H9 (cell line): Measurements from ENCODE around the gene PLA2G4D. TPM values are rescaled to one million over a fixed set of nuclear protein-coding genes. Genes with fewer than 3 reads are reported as not detected.

ENCODE experiments used
- DNase-seq: peaks from one replicate; pipeline ENCODE4 v3.0.0-alpha.2; 2017
- H2AFZ ChIP-seq: one replicate; pipeline ENCODE4 v1.6.1; 2013; ENCODE audit warnings: mild to moderate bottlenecking, low read length, control low read depth, moderate library complexity
- H2AK5ac ChIP-seq: 2 replicates; pipeline ENCODE4 v1.6.1; 2013; ENCODE audit warnings: low read length, control low read depth, mixed read lengths; ENCODE audit not compliant: insufficient read length
- H2BK120ac ChIP-seq: one replicate; pipeline ENCODE4 v1.6.1; 2013; ENCODE audit warnings: low read depth, mild to moderate bottlenecking, low read length, control low read depth, inconsistent platforms; ENCODE audit not compliant: poor library complexity, severe bottlenecking
- H2BK12ac ChIP-seq: 2 replicates; pipeline ENCODE4 v1.6.1; 2013; ENCODE audit warnings: low read length, control low read depth, mixed read lengths, low read depth; ENCODE audit not compliant: insufficient read length
- H2BK15ac ChIP-seq: 2 replicates; pipeline ENCODE4 v1.6.1; 2013; ENCODE audit warnings: low read depth, low read length, control low read depth
- H2BK20ac ChIP-seq: one replicate; pipeline ENCODE4 v1.6.1; 2013; ENCODE audit warnings: low read depth, mild to moderate bottlenecking, low read length, control low read depth, inconsistent platforms; ENCODE audit not compliant: poor library complexity, severe bottlenecking
- H2BK5ac ChIP-seq: 2 replicates; pipeline ENCODE4 v1.6.1; 2013; ENCODE audit warnings: low read length, control low read depth, mixed read lengths; ENCODE audit not compliant: insufficient read length
- H3K14ac ChIP-seq: 2 replicates; pipeline ENCODE4 v1.6.1; 2013; ENCODE audit warnings: low read length, control low read depth; ENCODE audit not compliant: insufficient read depth
- H3K18ac ChIP-seq: 2 replicates; pipeline ENCODE4 v1.6.1; 2013; ENCODE audit warnings: low read depth, mild to moderate bottlenecking, mixed read lengths, low read length, control low read depth; ENCODE audit not compliant: insufficient read length
- H3K23ac ChIP-seq: 2 replicates; pipeline ENCODE4 v1.6.1; 2013; ENCODE audit warnings: low read length, control low read depth, mixed read lengths, low read depth; ENCODE audit not compliant: insufficient read length
- H3K23me2 ChIP-seq: 2 replicates; pipeline ENCODE4 v1.6.1; 2013; ENCODE audit warnings: low read depth, mild to moderate bottlenecking, mixed read lengths, low read length, control low read depth; ENCODE audit not compliant: insufficient read length, poor library complexity, severe bottlenecking
- H3K27ac ChIP-seq: 2 replicates; pipeline ENCODE4 v1.5.1; 2013; ENCODE audit warnings: low read length, control low read depth, mixed read lengths, low read depth; ENCODE audit not compliant: insufficient read length
- H3K27me3 ChIP-seq: 2 replicates; pipeline ENCODE4 v1.6.1; 2013; ENCODE audit warnings: low read length, control low read depth, inconsistent platforms; ENCODE audit not compliant: insufficient read depth
- H3K4ac ChIP-seq: 2 replicates; pipeline ENCODE4 v1.6.1; 2013; ENCODE audit warnings: low read depth, mild to moderate bottlenecking, control low read depth, inconsistent platforms, low read length, moderate library complexity
- H3K4me1 ChIP-seq: 2 replicates; pipeline ENCODE4 v1.6.1; 2013; ENCODE audit warnings: low read length, control low read depth, inconsistent platforms; ENCODE audit not compliant: insufficient read depth
- H3K4me2 ChIP-seq: 2 replicates; pipeline ENCODE4 v1.6.1; 2013; ENCODE audit warnings: low read length, control low read depth, mixed read lengths; ENCODE audit not compliant: insufficient read length, insufficient read depth
- H3K56ac ChIP-seq: 2 replicates; pipeline ENCODE4 v1.6.1; 2013; ENCODE audit warnings: low read depth, mild to moderate bottlenecking, mixed read lengths, low read length, control low read depth; ENCODE audit not compliant: insufficient read length
- H3K79me1 ChIP-seq: 2 replicates; pipeline ENCODE4 v1.6.1; 2013; ENCODE audit warnings: low read depth, mild to moderate bottlenecking, moderate library complexity, low read length, control low read depth, inconsistent platforms; ENCODE audit not compliant: insufficient read depth, poor library complexity, severe bottlenecking
- H3K79me2 ChIP-seq: 2 replicates; pipeline ENCODE4 v1.6.1; 2013; ENCODE audit warnings: low read length, control low read depth, inconsistent platforms; ENCODE audit not compliant: insufficient read depth
- H3K9ac ChIP-seq: 2 replicates; pipeline ENCODE4 v1.6.1; 2013; ENCODE audit warnings: low read length, control low read depth, mixed read lengths; ENCODE audit not compliant: insufficient read length; ENCODE audit errors: extremely low read depth
- H3K9me3 ChIP-seq: one replicate; pipeline ENCODE4 v1.6.1; 2013; ENCODE audit warnings: low read depth, low read length, inconsistent platforms; ENCODE audit not compliant: control insufficient read depth
- H3T11ph ChIP-seq: one replicate; pipeline ENCODE4 v1.6.1; 2013; ENCODE audit warnings: mild to moderate bottlenecking, low read length, control low read depth, inconsistent platforms
- H4K20me1 ChIP-seq: one replicate; pipeline ENCODE4 v1.6.1; 2013; ENCODE audit not compliant: control insufficient read depth, insufficient read length, insufficient read depth
- H4K5ac ChIP-seq: 2 replicates; pipeline ENCODE4 v1.6.1; 2013; ENCODE audit warnings: low read depth, mild to moderate bottlenecking, mixed read lengths, low read length, control low read depth; ENCODE audit not compliant: insufficient read length
- H4K8ac ChIP-seq: replicated peaks from 2 replicates; pipeline ENCODE4 v1.6.1; 2013; ENCODE audit warnings: low read length, control low read depth, mixed read lengths, low read depth; ENCODE audit not compliant: insufficient read length
- H4K91ac ChIP-seq: 2 replicates; pipeline ENCODE4 v1.6.1; 2013; ENCODE audit warnings: low read depth, mild to moderate bottlenecking, moderate library complexity, mixed read lengths, low read length, control low read depth; ENCODE audit not compliant: insufficient read length
- H3K27ac Mint-ChIP-seq, 3 experiments: 2 replicates in 2 of 3; 3 replicates in 1 of 3; pipeline ENCODE4 v1.8.0; 2020 to 2021; ENCODE audit warnings: mixed read lengths in 3 of 3, mild to moderate bottlenecking in 1 of 3, moderate library complexity in 1 of 3
- H3K27me3 Mint-ChIP-seq: 2 replicates; pipeline ENCODE4 v1.8.0; 2021; ENCODE audit warnings: low read depth, mild to moderate bottlenecking, moderate library complexity, mixed read lengths
- H3K36me3 Mint-ChIP-seq, 3 experiments: 2 replicates in 2 of 3; 3 replicates in 1 of 3; pipeline ENCODE4 v1.8.0; 2020 to 2021; ENCODE audit warnings: low read depth in 3 of 3, mixed read lengths in 3 of 3; ENCODE audit not compliant: insufficient read depth in 1 of 3
- H3K4me1 Mint-ChIP-seq, 2 experiments: 2 replicates each; pipeline ENCODE4 v1.8.0; 2020; ENCODE audit warnings: mixed read lengths in 2 of 2
- H3K4me3 Mint-ChIP-seq, 2 experiments: 2 replicates in 1 of 2; 3 replicates in 1 of 2; pipeline ENCODE4 v1.8.0; 2020 to 2021; ENCODE audit warnings: mild to moderate bottlenecking in 2 of 2, mixed read lengths in 2 of 2, moderate library complexity in 1 of 2
- H3K9me3 Mint-ChIP-seq, 2 experiments: 2 replicates in 1 of 2; 3 replicates in 1 of 2; pipeline ENCODE4 v1.8.0; 2020; ENCODE audit warnings: mild to moderate bottlenecking in 2 of 2, mixed read lengths in 2 of 2, moderate library complexity in 1 of 2
- WGBS: extraction: QIAGEN DNeasy Blood & Tissue Kit; methylation state at CpG from one replicate; pipeline ENCODE4 v1.1.7; 2013; ENCODE audit warnings: missing lambda C conversion rate, low lambda C conversion rate, mixed read lengths; ENCODE audit not compliant: insufficient read length; ENCODE audit errors: extremely low coverage; 5-methylcytosine and 5-hydroxymethylcytosine counted together
- total RNA-seq: library from RNA; stranded (reverse); gene quantifications from 2 replicates; pipeline ENCODE4 v1.2.1, GENCODE V29; 2021
- TF ChIP-seq, protein P1 (sequence below): fragments of 200-600 bp; sonication (generic); conservative IDR thresholded peaks from 3 replicates; pipeline ENCODE4 v1.8.0; 2021; ENCODE audit warnings: antibody characterized with exemption, mild to moderate bottlenecking

The PLA2G4D gene
- total RNA-seq, 1 experiment from 2014 or later, result 0.33 TPM

DNA sequence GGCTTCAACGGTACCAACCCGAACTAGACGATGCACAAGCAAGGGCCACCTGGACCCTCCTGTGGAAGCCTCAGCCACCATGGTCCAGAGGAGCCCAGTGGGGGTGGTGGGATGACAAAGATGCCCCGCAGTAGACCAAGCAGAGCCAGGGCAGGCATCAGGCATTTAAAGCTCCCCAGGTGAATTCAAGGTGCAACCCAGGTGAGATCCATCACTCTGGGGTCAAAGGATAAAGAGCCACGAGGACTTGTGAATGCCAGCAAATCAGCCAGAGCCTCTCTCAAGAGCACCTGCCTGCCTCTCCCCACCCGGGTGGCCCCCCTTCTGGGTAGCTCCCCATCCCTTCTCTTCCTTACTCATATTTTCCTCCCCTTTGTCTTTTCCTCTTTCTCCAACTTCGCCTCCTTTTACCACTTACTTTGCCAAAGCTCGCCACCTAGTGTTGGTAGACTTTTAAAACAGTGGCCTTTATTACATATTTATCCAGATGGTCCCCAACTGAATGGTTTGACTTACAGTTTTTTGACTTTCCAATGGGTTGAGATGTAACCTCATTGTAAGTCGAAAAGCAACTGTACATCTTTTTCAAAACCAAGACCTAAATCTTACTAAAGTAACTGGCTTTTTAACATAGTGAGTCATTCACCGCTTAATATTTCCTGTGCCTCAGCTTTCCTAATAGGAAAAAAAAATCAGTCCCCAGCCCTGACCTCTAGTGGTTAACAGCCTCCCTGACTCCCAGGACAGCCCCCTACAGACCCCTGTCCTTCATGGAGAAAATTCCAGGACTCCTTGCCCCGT is 43.3 kb upstream of the PLA2G4D start:
- H3K56ac ChIP-seq, result no peak overlapping the region
- no peak overlapping the region for H4K5ac ChIP-seq
- H3K4me3 Mint-ChIP-seq, result no peak overlapping the region
- H3K27me3 ChIP-seq, result no peaks in the 10 kb centered on the region
- H4K91ac ChIP-seq, result no peak overlapping the region
- H3K27me3 Mint-ChIP-seq, result no peaks in the 10 kb centered on the region
- H3K23ac ChIP-seq, result no peak overlapping the region
- no peak overlapping the region for H3K9ac ChIP-seq
- H3K4me1 Mint-ChIP-seq, result peaks cover 0 to 5% of the 10 kb centered on the region in 2 experiments; a peak in 2 of 4 replicates
- H2BK12ac ChIP-seq, result no peak overlapping the region
- H2BK5ac ChIP-seq, result no peak overlapping the region
- DNase-seq, result peak; percentile 50
- no peak overlapping the region for H3K18ac ChIP-seq
- H2BK15ac ChIP-seq, result no peak overlapping the region
- H3K27ac ChIP-seq, result no peak overlapping the region
- no peak overlapping the region for H2AK5ac ChIP-seq
- H2BK120ac ChIP-seq, result no peak overlapping the region
- H3K9me3 ChIP-seq, result no peaks in the 10 kb centered on the region
- H3K4me2 ChIP-seq, result no peak overlapping the region
- H3K23me2 ChIP-seq, result no peaks in the 10 kb centered on the region
- H3K9me3 Mint-ChIP-seq, result peaks cover 9 to 11% of the 10 kb centered on the region in 2 experiments
- no peaks in the 10 kb centered on the region for H3K79me1 ChIP-seq
- H3K27ac Mint-ChIP-seq, result no peak overlapping the region
- H3K4me1 ChIP-seq, result no peaks in the 10 kb centered on the region
- H2AFZ ChIP-seq, result no peak overlapping the region
- no peaks in the 10 kb centered on the region for H4K20me1 ChIP-seq
- H3K4ac ChIP-seq, result no peak overlapping the region
- H3K14ac ChIP-seq, result no peak overlapping the region
- H4K8ac ChIP-seq, result no peak overlapping the region
- no CpG with 5 or more reads among the region's 11 CpGs for WGBS
- no peaks in the 10 kb centered on the region for H3K79me2 ChIP-seq
- no peak overlapping the region for H2BK20ac ChIP-seq
- TF ChIP-seq, protein P1, sequence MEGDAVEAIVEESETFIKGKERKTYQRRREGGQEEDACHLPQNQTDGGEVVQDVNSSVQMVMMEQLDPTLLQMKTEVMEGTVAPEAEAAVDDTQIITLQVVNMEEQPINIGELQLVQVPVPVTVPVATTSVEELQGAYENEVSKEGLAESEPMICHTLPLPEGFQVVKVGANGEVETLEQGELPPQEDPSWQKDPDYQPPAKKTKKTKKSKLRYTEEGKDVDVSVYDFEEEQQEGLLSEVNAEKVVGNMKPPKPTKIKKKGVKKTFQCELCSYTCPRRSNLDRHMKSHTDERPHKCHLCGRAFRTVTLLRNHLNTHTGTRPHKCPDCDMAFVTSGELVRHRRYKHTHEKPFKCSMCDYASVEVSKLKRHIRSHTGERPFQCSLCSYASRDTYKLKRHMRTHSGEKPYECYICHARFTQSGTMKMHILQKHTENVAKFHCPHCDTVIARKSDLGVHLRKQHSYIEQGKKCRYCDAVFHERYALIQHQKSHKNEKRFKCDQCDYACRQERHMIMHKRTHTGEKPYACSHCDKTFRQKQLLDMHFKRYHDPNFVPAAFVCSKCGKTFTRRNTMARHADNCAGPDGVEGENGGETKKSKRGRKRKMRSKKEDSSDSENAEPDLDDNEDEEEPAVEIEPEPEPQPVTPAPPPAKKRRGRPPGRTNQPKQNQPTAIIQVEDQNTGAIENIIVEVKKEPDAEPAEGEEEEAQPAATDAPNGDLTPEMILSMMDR, result peak; percentile 76
- no peaks in the 10 kb centered on the region for H3K36me3 Mint-ChIP-seq
- no peak overlapping the region for H3T11ph ChIP-seq
